ENCODE results near the gene FAM149B1. TPM values are rescaled to one million over a fixed set of nuclear protein-coding genes. Genes with fewer than 3 reads are reported as not detected.

The FAM149B1 gene
- total and polyA plus RNA-seq, 2 of the 13 experiments (the other 11 are each of a cell fraction or from before 2014, with no cell fraction given) = 9.3 to 16.8 TPM

DNA sequence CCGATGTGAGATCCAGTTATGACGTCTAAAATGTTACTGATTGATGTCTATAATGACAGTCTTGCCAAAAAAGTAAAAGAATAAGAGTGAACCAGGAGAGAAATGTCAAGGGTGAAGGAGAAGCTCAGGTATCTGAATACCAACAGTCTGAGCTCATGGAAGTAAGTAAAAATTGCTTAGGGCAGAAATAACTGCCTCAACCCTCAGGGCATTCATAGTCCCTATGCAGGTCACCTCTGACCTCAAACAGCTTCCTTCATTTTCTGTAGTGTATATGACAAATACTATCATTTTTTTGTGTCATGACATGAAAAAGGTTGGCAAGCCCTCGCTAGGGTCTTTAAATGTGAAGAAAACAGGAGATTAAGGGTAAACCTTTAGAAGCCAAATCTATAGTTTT is 125.5 kb downstream of the FAM149B1 start:
- ATAC-seq = no peak
- in situ Hi-C loops (cut with HindIII; ENCODE audit: extremely low pct_ligation_motif_present, low pct_unique_long_range_greater_than_20kb) = no loop called here
- Histone ChIP-seq H3K9ac (ENCODE audit: insufficient read depth, low read depth, low read length) (no peak overlapping the region), H3K9me3 (ENCODE audit: low read length) (no peaks in the 10 kb centered on the region), H3K4me3 (replicated peaks in 1 of 3; ENCODE audit: insufficient read depth in 1 of 3, low read depth in 2 of 3, low read length in 3 of 3) (no peak overlapping the region), H2AFZ (ENCODE audit: low read length) (no peak overlapping the region), H3K27me3 (ENCODE audit: control insufficient read depth in 1 of 2, insufficient read depth in 2 of 2, low read length in 2 of 2) (no peaks in the 10 kb centered on the region), H3K36me3 (replicated peaks in 1 of 2; ENCODE audit: control insufficient read depth in 1 of 2, insufficient read depth in 2 of 2, low read length in 2 of 2) (no peaks in the 10 kb centered on the region), H3K79me2 (ENCODE audit: insufficient read depth, low read length) (no peaks in the 10 kb centered on the region), H3K4me1 (ENCODE audit: insufficient read depth, low read length) (no peaks in the 10 kb centered on the region), H4K20me1 (ENCODE audit: insufficient read depth, low read length) (no peaks in the 10 kb centered on the region), H3K4me2 (ENCODE audit: low read depth, low read length) (no peak overlapping the region), H3K27ac (ENCODE audit: extremely low read length, insufficient read depth, low read length) (no peak overlapping the region)
- intact Hi-C loops (cut with micrococcal nuclease; ENCODE audit: unreplicated experiment) = no loop called here
- POLR2A ChIA-PET = no interaction called here
- no peak for FAIRE-seq
- DNase-seq (ENCODE audit: low spot score) = no peak
- TF ChIP-seq NFYC (CRISPR knock-in tag; IDR thresholded peaks at IDR 0.05) = no peak
- TF ChIP-seq RCOR2 (CRISPR knock-in tag; IDR thresholded peaks at IDR 0.05) = no peak
- TF ChIP-seq CBX1 (IDR thresholded peaks at IDR 0.05; ENCODE audit: low read depth) = no peak
- TF ChIP-seq, protein P1, sequence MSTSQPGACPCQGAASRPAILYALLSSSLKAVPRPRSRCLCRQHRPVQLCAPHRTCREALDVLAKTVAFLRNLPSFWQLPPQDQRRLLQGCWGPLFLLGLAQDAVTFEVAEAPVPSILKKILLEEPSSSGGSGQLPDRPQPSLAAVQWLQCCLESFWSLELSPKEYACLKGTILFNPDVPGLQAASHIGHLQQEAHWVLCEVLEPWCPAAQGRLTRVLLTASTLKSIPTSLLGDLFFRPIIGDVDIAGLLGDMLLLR (CRISPR knock-in tag; IDR thresholded peaks at IDR 0.05) = no peak
- TF ChIP-seq, protein P2, sequence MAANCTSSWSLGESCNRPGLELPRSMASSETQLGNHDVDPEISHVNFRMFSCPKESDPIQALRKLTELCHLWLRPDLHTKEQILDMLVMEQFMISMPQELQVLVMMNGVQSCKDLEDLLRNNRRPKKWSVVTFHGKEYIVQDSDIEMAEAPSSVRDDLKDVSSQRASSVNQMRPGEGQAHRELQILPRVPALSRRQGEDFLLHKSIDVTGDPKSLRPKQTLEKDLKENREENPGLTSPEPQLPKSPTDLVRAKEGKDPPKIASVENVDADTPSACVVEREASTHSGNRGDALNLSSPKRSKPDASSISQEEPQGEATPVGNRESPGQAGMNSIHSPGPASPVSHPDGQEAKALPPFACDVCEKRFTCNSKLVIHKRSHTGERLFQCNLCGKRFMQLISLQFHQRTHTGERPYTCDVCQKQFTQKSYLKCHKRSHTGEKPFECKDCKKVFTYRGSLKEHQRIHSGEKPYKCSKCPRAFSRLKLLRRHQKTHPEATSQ (CRISPR knock-in tag; IDR thresholded peaks at IDR 0.05; ENCODE audit: borderline replicate concordance) = no peak
- TF ChIP-seq FOXA3 (CRISPR knock-in tag; IDR thresholded peaks at IDR 0.05) = no peak
- no peak for TF ChIP-seq ZNF761 (CRISPR knock-in tag; conservative IDR thresholded peaks at IDR 0.05)
- TF ChIP-seq FOXK1 (CRISPR knock-in tag; IDR thresholded peaks at IDR 0.05; ENCODE audit: borderline replicate concordance, low read depth) = no peak
- TF ChIP-seq ATRX (CRISPR knock-in tag; IDR thresholded peaks at IDR 0.05; ENCODE audit: borderline replicate concordance) = no peak
- TF ChIP-seq ZXDC (CRISPR knock-in tag; IDR thresholded peaks at IDR 0.05) = no peak
- TF ChIP-seq PRMT3 (CRISPR knock-in tag; IDR thresholded peaks at IDR 0.05; ENCODE audit: borderline replicate concordance, low read depth) = no peak
- no peak for TF ChIP-seq MED1 (CRISPR knock-in tag; IDR thresholded peaks at IDR 0.05)
- TF ChIP-seq SP140L (CRISPR knock-in tag; IDR thresholded peaks at IDR 0.05; ENCODE audit: borderline replicate concordance) = no peak
- no peak for TF ChIP-seq ZFP36L2 (CRISPR knock-in tag; IDR thresholded peaks at IDR 0.05)
- TF ChIP-seq CREBL2 (CRISPR knock-in tag; IDR thresholded peaks at IDR 0.05; ENCODE audit: borderline replicate concordance) = no peak
- TF ChIP-seq ETV5 (CRISPR knock-in tag; IDR thresholded peaks at IDR 0.05; ENCODE audit: borderline replicate concordance) = no peak
- TF ChIP-seq MAF1 (CRISPR knock-in tag; IDR thresholded peaks at IDR 0.05; ENCODE audit: borderline replicate concordance) = no peak
- TF ChIP-seq ZNF775 (CRISPR knock-in tag; IDR thresholded peaks at IDR 0.05; ENCODE audit: borderline replicate concordance) = no peak
- CTCF ChIA-PET (ENCODE audit: low intra/inter-chr PET ratio, low total read pairs) = no interaction called here
- WGBS (ENCODE audit: low lambda C conversion rate) = 1% methylated on average over 3 of the region's 3 CpGs
- BruUV-seq (replicated peaks) = no TSS peak

Measured in HepG2 (cell line).